GM12878 (cell line): ENCODE measurements around the gene ASB6. TPM values are rescaled to one million over a fixed set of nuclear protein-coding genes. Genes with fewer than 3 reads are reported as not detected.

Experiments used
- ATAC-seq: fragments of 200-7000 bp; cut with Tn5 transposase; 3 replicates; pipeline ENCODE4 v1.9.1; 2020; ENCODE audit warnings: mild to moderate bottlenecking, moderate library complexity
- BruUV-seq: library from RNA; stranded (reverse); fragments of 400-500 nt; replicated peaks from 2 replicates; lab custom pipeline; 2021; lab: Mats Ljungman, UMichigan
- CTCF ChIA-PET: fragments of 300-600 bp; sonication (Branson Sonifier 250); formaldehyde crosslinking; extraction: SDS; loops from one replicate; lab custom pipeline; 2021; ENCODE audit warnings: inconsistent platforms; lab: Yijun Ruan, JAX
- POLR2A ChIA-PET: fragments of 350-600 bp; formaldehyde crosslinking; extraction: SDS; loops from one replicate; lab custom pipeline; 2021; ENCODE audit warnings: inconsistent platforms; lab: Charles Lee
- RAD21 ChIA-PET: fragments of 300-600 bp; sonication (Branson Sonifier 250); formaldehyde crosslinking; loops from one replicate; lab custom pipeline; 2023; ENCODE audit warnings: antibody characterized with exemption; ENCODE audit not compliant: unreplicated experiment; lab: Charles Lee
- SMC1A ChIA-PET: fragments of 300-600 bp; sonication (Branson Sonifier 250); formaldehyde crosslinking; loops from one replicate; lab custom pipeline; 2023; ENCODE audit not compliant: unreplicated experiment, uncharacterized antibody; lab: Charles Lee
- DNase-seq: peaks from one replicate; pipeline ENCODE4 v3.0.0-alpha.2; 2011; ENCODE audit warnings: low read depth, low spot score
- FAIRE-seq: peaks from 3 replicates; lab custom pipeline; 2011; peaks lifted over from hg19 to GRCh38; lab: Jason Lieb, UNC
- H2AFZ ChIP-seq: 2 replicates; pipeline ENCODE4 v1.6.0; 2011; ENCODE audit warnings: low read depth, low read length, control low read depth; ENCODE audit not compliant: control insufficient read depth
- H3K27ac ChIP-seq: 2 replicates; pipeline ENCODE4 v1.5.1; 2011; ENCODE audit warnings: control low read depth; ENCODE audit not compliant: control insufficient read depth, insufficient read depth
- H3K27me3 ChIP-seq, 2 experiments: replicated peaks in 1 of 2; 2 replicates each; pipeline versions ENCODE4 v1.6.0 to v1.6.1; 2011; ENCODE audit warnings: low read length in 1 of 2; ENCODE audit not compliant: control insufficient read depth in 2 of 2, insufficient read depth in 2 of 2
- H3K36me3 ChIP-seq, 2 experiments: 2 replicates each; pipeline ENCODE4 v1.5.1; 2011; ENCODE audit warnings: low read length in 1 of 2; ENCODE audit not compliant: control insufficient read depth in 2 of 2, insufficient read depth in 2 of 2
- H3K4me1 ChIP-seq: 2 replicates; pipeline ENCODE4 v1.6.1; 2011; ENCODE audit warnings: mild to moderate bottlenecking, low read length, moderate library complexity, mixed read lengths; ENCODE audit not compliant: control insufficient read depth, insufficient read depth
- H3K4me2 ChIP-seq: 2 replicates; pipeline ENCODE4 v1.6.0; 2011; ENCODE audit warnings: control low read depth; ENCODE audit not compliant: control insufficient read depth, insufficient read depth
- H3K4me3 ChIP-seq: fragments of 200-600 bp; sonication (generic); 2 replicates; pipeline ENCODE4 v1.5.1; 2016
- H3K79me2 ChIP-seq: 2 replicates; pipeline ENCODE4 v1.6.0; 2011; ENCODE audit warnings: low read length; ENCODE audit not compliant: control insufficient read depth, insufficient read depth
- H3K9ac ChIP-seq: 2 replicates; pipeline ENCODE4 v1.8.0; 2011; ENCODE audit warnings: low read length, control low read depth, mixed read lengths; ENCODE audit not compliant: control insufficient read depth, insufficient read depth
- H3K9me3 ChIP-seq: replicated peaks from 3 replicates; pipeline ENCODE4 v1.5.1; 2011; ENCODE audit warnings: mild to moderate bottlenecking, low read length; ENCODE audit not compliant: control insufficient read depth, insufficient read depth
- H4K20me1 ChIP-seq: 2 replicates; pipeline ENCODE4 v1.6.0; 2011; ENCODE audit not compliant: control insufficient read depth, insufficient read depth
- CBX3 ChIP-seq: fragments of 200-600 bp; sonication (generic); IDR thresholded peaks from 2 replicates; pipeline ENCODE4 v1.6.1; 2016; ENCODE audit warnings: low read depth, borderline replicate concordance
- CREB1 ChIP-seq: IDR thresholded peaks from 2 replicates; pipeline ENCODE4 v1.6.1; 2012; ENCODE audit warnings: low read depth, mild to moderate bottlenecking, inconsistent platforms
- HDAC6 ChIP-seq: fragments of 200-600 bp; sonication (generic); IDR thresholded peaks from one replicate; pipeline ENCODE4 v1.8.0; 2017; ENCODE audit warnings: antibody characterized with exemption; ENCODE audit not compliant: unreplicated experiment
- MXI1 ChIP-seq: fragments of 150-350 bp; IDR thresholded peaks from 2 replicates; pipeline ENCODE4 v1.6.1; 2011; ENCODE audit warnings: low read depth, mild to moderate bottlenecking, inconsistent platforms, low read length, improper control_type of control experiment
- PAX5 ChIP-seq: IDR thresholded peaks from 2 replicates; pipeline ENCODE4 v1.6.1; 2011; ENCODE audit warnings: low read depth, low read length, borderline replicate concordance
- TCF3 ChIP-seq: IDR thresholded peaks from 2 replicates; pipeline ENCODE4 v1.6.1; 2012; ENCODE audit warnings: low read depth, mild to moderate bottlenecking, low read length, borderline replicate concordance; ENCODE audit not compliant: insufficient read depth
- USF2 ChIP-seq: IDR thresholded peaks from 2 replicates; pipeline ENCODE4 v1.6.1; 2011; ENCODE audit warnings: low read depth, low read length, improper control_type of control experiment, borderline replicate concordance
- WGBS: methylation state at CpG from one replicate; pipeline ENCODE4 v1.1.6; 2016; ENCODE audit warnings: low lambda C conversion rate; ENCODE audit not compliant: insufficient replicate concordance, insufficient coverage; ENCODE audit errors: missing lambda C conversion rate; 5-methylcytosine and 5-hydroxymethylcytosine counted together
- in situ Hi-C: fragments of 300-500 bp; cut with MboI; formaldehyde crosslinking; loops from 9 replicates; pipeline ENCODE4 v1.14.3; 2018; ENCODE audit warnings: mixed read lengths
- intact Hi-C: fragments of 100-400 bp; cut with micrococcal nuclease; formaldehyde crosslinking; loops from one replicate; pipeline ENCODE4 v1.14.2; 2022; ENCODE audit not compliant: unreplicated experiment
- polyA plus RNA-seq, 11 experiments: library from polyadenylated mRNA; depleted of rRNA in 4 of 11; unstranded in 6 of 11; stranded (reverse) in 5 of 11; fragments of >200 nt; fragmentation: Nextera tagmentation in 4 of 11; fragmentation: Illumina TruSeq in 1 of 11; extraction: Ambion mirVana in 4 of 11; extraction: Trizol in 1 of 11; gene quantifications; 1 replicate in 1 of 11; 2 replicates in 10 of 11; pipeline versions ENCODE4 v1.2.1 to v1.2.3, GENCODE V29; 2011 to 2016; ENCODE audit warnings: inconsistent platforms in 2 of 11, missing spikeins in 2 of 11, low read depth in 1 of 11
- total RNA-seq, 4 experiments: library from RNA; depleted of rRNA in 3 of 4; stranded (reverse); fragments of >200 nt in 3 of 4; fragmentation: Illumina TruSeq in 1 of 4; extraction: Trizol in 1 of 4; gene quantifications; 2 replicates each; pipeline versions ENCODE4 v1.2.1 to v1.2.3, GENCODE V29; 2013 to 2021
- TF ChIP-seq, protein P1 (sequence below): fragments of 150-350 bp; IDR thresholded peaks from 2 replicates; pipeline ENCODE4 v1.6.1; 2016; ENCODE audit warnings: low read depth, low read length

ASB6 gene
- total and polyA plus RNA-seq, 10 of the 15 experiments (the other 5 are each of a cell fraction or from before 2014, with no cell fraction given) = 0.80 to 18.2 (median 9.9) TPM

DNA sequence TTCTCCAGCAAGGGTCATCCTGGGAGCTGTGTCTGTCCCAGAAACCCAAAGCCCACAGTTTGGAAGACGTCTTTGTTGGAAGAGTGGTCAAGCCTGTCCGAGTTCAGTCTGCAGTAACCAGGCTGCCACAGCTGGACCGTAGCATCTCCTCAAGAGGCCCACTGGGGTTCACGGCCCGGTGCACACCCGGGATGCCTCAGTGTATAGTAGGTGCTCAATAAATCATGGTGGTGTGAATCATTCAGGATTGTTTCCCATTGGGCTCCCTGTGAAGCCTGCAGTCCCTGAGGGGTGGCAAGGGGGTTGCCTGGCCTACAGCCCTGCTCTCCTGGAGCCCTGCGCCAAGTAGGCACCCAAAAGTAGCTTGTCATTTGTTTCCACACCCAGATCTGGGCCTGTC, 13.2 kb upstream of the ASB6 start:
- CTCF ChIA-PET = interaction anchor here (0.6 kb wide), 1 partner anchor 138 kb away, joined by 4 read pairs; no protein-coding TSS in a partner anchor
- POLR2A ChIA-PET = no interaction called here

GRCh38 chr9:129654554-129655040, 12.6 kb upstream of the ASB6 start:
- 48% methylated on average over 19 of the region's 20 CpGs for WGBS
- Histone ChIP-seq H4K20me1 (no peaks in the 10 kb centered on the region), H3K4me3 (no peak overlapping the region), H2AFZ (no peak overlapping the region), H3K9me3 (no peaks in the 10 kb centered on the region), H3K9ac (no peak overlapping the region), H3K27me3 (no peaks in the 10 kb centered on the region; a peak in 2 of 4 replicates), H3K4me1 (no peaks in the 10 kb centered on the region), H3K27ac (no peak overlapping the region), H3K36me3 (no peaks in the 10 kb centered on the region; a peak in 1 of 4 replicates), H3K4me2 (no peak overlapping the region), H3K79me2 (no peaks in the 10 kb centered on the region)
- intact Hi-C loops (no loop called here), in situ Hi-C loops (no loop called here)
- ChIA-PET RAD21 (no interaction called here), POLR2A (no interaction called here), CTCF (interaction anchor here (0.6 kb wide), 1 partner anchor 137 kb away, joined by 4 read pairs; no protein-coding TSS in a partner anchor), SMC1A (no interaction called here)
- ATAC-seq (no peak), DNase-seq (no peak), FAIRE-seq (no peak)
- BruUV-seq = no TSS peak
- no peak for TF ChIP-seq HDAC6
- TF ChIP-seq, protein P1, sequence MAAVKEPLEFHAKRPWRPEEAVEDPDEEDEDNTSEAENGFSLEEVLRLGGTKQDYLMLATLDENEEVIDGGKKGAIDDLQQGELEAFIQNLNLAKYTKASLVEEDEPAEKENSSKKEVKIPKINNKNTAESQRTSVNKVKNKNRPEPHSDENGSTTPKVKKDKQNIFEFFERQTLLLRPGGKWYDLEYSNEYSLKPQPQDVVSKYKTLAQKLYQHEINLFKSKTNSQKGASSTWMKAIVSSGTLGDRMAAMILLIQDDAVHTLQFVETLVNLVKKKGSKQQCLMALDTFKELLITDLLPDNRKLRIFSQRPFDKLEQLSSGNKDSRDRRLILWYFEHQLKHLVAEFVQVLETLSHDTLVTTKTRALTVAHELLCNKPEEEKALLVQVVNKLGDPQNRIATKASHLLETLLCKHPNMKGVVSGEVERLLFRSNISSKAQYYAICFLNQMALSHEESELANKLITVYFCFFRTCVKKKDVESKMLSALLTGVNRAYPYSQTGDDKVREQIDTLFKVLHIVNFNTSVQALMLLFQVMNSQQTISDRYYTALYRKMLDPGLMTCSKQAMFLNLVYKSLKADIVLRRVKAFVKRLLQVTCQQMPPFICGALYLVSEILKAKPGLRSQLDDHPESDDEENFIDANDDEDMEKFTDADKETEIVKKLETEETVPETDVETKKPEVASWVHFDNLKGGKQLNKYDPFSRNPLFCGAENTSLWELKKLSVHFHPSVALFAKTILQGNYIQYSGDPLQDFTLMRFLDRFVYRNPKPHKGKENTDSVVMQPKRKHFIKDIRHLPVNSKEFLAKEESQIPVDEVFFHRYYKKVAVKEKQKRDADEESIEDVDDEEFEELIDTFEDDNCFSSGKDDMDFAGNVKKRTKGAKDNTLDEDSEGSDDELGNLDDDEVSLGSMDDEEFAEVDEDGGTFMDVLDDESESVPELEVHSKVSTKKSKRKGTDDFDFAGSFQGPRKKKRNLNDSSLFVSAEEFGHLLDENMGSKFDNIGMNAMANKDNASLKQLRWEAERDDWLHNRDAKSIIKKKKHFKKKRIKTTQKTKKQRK = no peak
- no peak for TF ChIP-seq CREB1

More for the DNA sequence above, 13.2 kb upstream of the ASB6 start:
- Histone ChIP-seq H3K36me3 (no peaks in the 10 kb centered on the region; a peak in 1 of 4 replicates), H3K9me3 (no peaks in the 10 kb centered on the region), H3K27ac (no peak overlapping the region), H3K27me3 (no peaks in the 10 kb centered on the region; a peak in 2 of 4 replicates), H4K20me1 (no peaks in the 10 kb centered on the region), H3K4me3 (no peak overlapping the region), H3K79me2 (no peaks in the 10 kb centered on the region), H2AFZ (no peak overlapping the region), H3K4me2 (no peak overlapping the region), H3K9ac (no peak overlapping the region), H3K4me1 (no peaks in the 10 kb centered on the region)
- no TSS peak for BruUV-seq
- TF ChIP-seq PAX5 (no peak), USF2 (no peak), CBX3 (no peak), TCF3 (no peak), MXI1 (no peak)
- ATAC-seq = no peak
- in situ Hi-C loops (no loop called here), intact Hi-C loops (no loop called here)
- SMC1A ChIA-PET = no interaction called here
- FAIRE-seq = no peak
- WGBS = 62% methylated on average over 7 of the region's 7 CpGs
- DNase-seq = no peak
- RAD21 ChIA-PET = interaction anchor here (0.6 kb wide), 1 partner anchor 1063 kb away, joined by 4 read pairs; no protein-coding TSS in a partner anchor
